DND-41 (cell line): ENCODE measurements around the gene RAP1B.
A peak's percentile ranks its signal among the peaks of the same experiment; 100 is the strongest.
"Not testable (repeated sequence)": the region's sequence is repeated elsewhere in the genome, so short reads cannot be mapped to it uniquely, and the experiment has no call there.

Experiments used
- ATAC-seq: fragments of 200-7000 bp; cut with Tn5 transposase; 3 replicates; pipeline ENCODE4 v1.9.1; 2021; ENCODE audit warnings: low read depth; ENCODE audit not compliant: insufficient read depth
- DNase-seq: peaks from one replicate; pipeline ENCODE4 v3.0.0-alpha.2; 2020
- H2AFZ ChIP-seq: 2 replicates; pipeline ENCODE4 v1.6.0; 2012; ENCODE audit warnings: low read depth, low read length
- H3K27ac ChIP-seq: 2 replicates; pipeline ENCODE4 v1.5.1; 2012; ENCODE audit warnings: low read length, inconsistent platforms
- H3K27me3 ChIP-seq: fragments of 200-600 bp; sonication (generic); 2 replicates; pipeline ENCODE4 v1.6.0; 2012; ENCODE audit warnings: low read length, mild to moderate bottlenecking, inconsistent platforms; ENCODE audit not compliant: insufficient read depth, poor library complexity
- H3K36me3 ChIP-seq: 2 replicates; pipeline ENCODE4 v1.5.1; 2012; ENCODE audit warnings: low read length, inconsistent platforms; ENCODE audit not compliant: insufficient read depth
- H3K4me1 ChIP-seq: 2 replicates; pipeline ENCODE4 v1.5.1; 2012; ENCODE audit warnings: mild to moderate bottlenecking, low read length; ENCODE audit not compliant: insufficient read depth
- H3K4me2 ChIP-seq: 2 replicates; pipeline ENCODE4 v1.6.0; 2012; ENCODE audit warnings: mild to moderate bottlenecking, moderate library complexity, low read length, inconsistent platforms; ENCODE audit not compliant: insufficient read depth
- H3K4me3 ChIP-seq, 2 experiments: fragments of 200-600 bp in 1 of 2; shearing (Covaris generic) in 1 of 2; 2 replicates each; pipeline ENCODE4 v1.5.1; 2012 to 2016; ENCODE audit warnings: inconsistent platforms in 2 of 2, low read length in 2 of 2, mild to moderate bottlenecking in 2 of 2, low read depth in 1 of 2, moderate library complexity in 1 of 2
- H3K79me2 ChIP-seq: 2 replicates; pipeline ENCODE4 v1.6.0; 2012; ENCODE audit warnings: low read length, inconsistent platforms; ENCODE audit not compliant: insufficient read depth
- H3K9ac ChIP-seq: 2 replicates; pipeline ENCODE4 v1.6.0; 2012; ENCODE audit warnings: low read depth, mild to moderate bottlenecking, inconsistent platforms, low read length, moderate library complexity
- H3K9me3 ChIP-seq: 2 replicates; pipeline ENCODE4 v1.5.1; 2012; ENCODE audit warnings: low read length, moderate library complexity, mild to moderate bottlenecking, inconsistent platforms; ENCODE audit not compliant: insufficient read depth, severe bottlenecking
- H4K20me1 ChIP-seq: 2 replicates; pipeline ENCODE4 v1.6.0; 2012; ENCODE audit warnings: low read length; ENCODE audit not compliant: insufficient read depth
- CTCF ChIP-seq: IDR thresholded peaks from 2 replicates; pipeline ENCODE4 v1.5.1; 2012; ENCODE audit warnings: borderline replicate concordance, low read length, moderate library complexity, mild to moderate bottlenecking; ENCODE audit not compliant: poor library complexity, severe bottlenecking; ENCODE audit errors: extremely low read depth
- EZH2 ChIP-seq: IDR thresholded peaks from 3 replicates; pipeline ENCODE4 v1.6.1; 2012; ENCODE audit warnings: borderline replicate concordance, low read depth, mild to moderate bottlenecking, moderate library complexity, low read length, inconsistent platforms; ENCODE audit not compliant: severe bottlenecking

Gene RAP1B

GRCh38 chr12:68675101-68675842 is 64.6 kb downstream of the RAP1B start:
- H3K79me2 ChIP-seq, result no peaks in the 10 kb centered on the region
- peak; percentile 86 for ATAC-seq
- peaks cover 23% of the 10 kb centered on the region for H3K4me1 ChIP-seq
- no peak for TF ChIP-seq EZH2
- no peak for TF ChIP-seq CTCF
- H3K4me2 ChIP-seq, result no peak overlapping the region
- no peaks in the 10 kb centered on the region for H4K20me1 ChIP-seq
- peak; percentile 65 for DNase-seq
- no peaks in the 10 kb centered on the region for H3K27me3 ChIP-seq
- H2AFZ ChIP-seq, result no peak overlapping the region
- no peak overlapping the region for H3K27ac ChIP-seq
- no peak overlapping the region for H3K9ac ChIP-seq
- no peaks in the 10 kb centered on the region for H3K36me3 ChIP-seq
- H3K4me3 ChIP-seq, result no peak overlapping the region
- H3K9me3 ChIP-seq, result no peaks in the 10 kb centered on the region

GRCh38 chr12:68676854-68677253 is 66.2 kb downstream of the RAP1B start:
- peaks cover 23% of the 10 kb centered on the region for H3K4me1 ChIP-seq
- H3K9ac ChIP-seq, ATAC-seq, H3K79me2 ChIP-seq, H3K4me2 ChIP-seq, DNase-seq, H3K36me3 ChIP-seq, H3K27ac ChIP-seq, H2AFZ ChIP-seq, H3K4me3 ChIP-seq, H3K27me3 ChIP-seq, H3K9me3 ChIP-seq, H4K20me1 ChIP-seq: not testable (repeated sequence)

GRCh38 chr12:68686262-68686594 is 75.5 kb downstream of the RAP1B start:
- H3K27me3 ChIP-seq, result no peaks in the 10 kb centered on the region
- DNase-seq, result no peak
- peak overlapping the region; percentile 95 for H3K4me2 ChIP-seq
- no peaks in the 10 kb centered on the region; the same call in 1 of the 2 replicates for H4K20me1 ChIP-seq
- H3K27ac ChIP-seq, result peak overlapping the region; percentile 55
- TF ChIP-seq CTCF, result no peak
- TF ChIP-seq EZH2, result no peak
- peaks cover 50% of the 10 kb centered on the region for H3K79me2 ChIP-seq
- H3K4me1 ChIP-seq, result peaks cover 28% of the 10 kb centered on the region
- H3K9me3 ChIP-seq, result no peaks in the 10 kb centered on the region
- H2AFZ ChIP-seq, result peak overlapping the region; percentile 71
- H3K36me3 ChIP-seq, result peaks cover 20% of the 10 kb centered on the region
- H3K9ac ChIP-seq, result peak overlapping the region; percentile 64
- ATAC-seq, result 0 out of 3 replicates have a peak, but pooled peaks have one; percentile 3
- peak overlapping the region; percentile 57 to 73; a peak in 3 of 4 replicates for H3K4me3 ChIP-seq

- no peaks in the 10 kb centered on the region for H3K9me3 ChIP-seq
- H4K20me1 ChIP-seq, result no peaks in the 10 kb centered on the region; the same call in 1 of the 2 replicates
- H3K9ac ChIP-seq, result peak within 1 kb of the TSS; percentile 64
- H3K27ac ChIP-seq, result peak within 1 kb of the TSS; percentile 80
- peak within 1 kb of the TSS; percentile 95 for H3K4me2 ChIP-seq
- H3K4me1 ChIP-seq, result peaks cover 28% of the 10 kb centered on the region
- peaks cover 26% of the 10 kb centered on the region for H3K36me3 ChIP-seq
- H3K79me2 ChIP-seq, result peaks cover 50% of the 10 kb centered on the region
- DNase-seq, result peak; percentile 96
- H3K27me3 ChIP-seq, result no peaks in the 10 kb centered on the region
- H2AFZ ChIP-seq, result peak within 1 kb of the TSS; percentile 85
- H3K4me3 ChIP-seq, result peak within 1 kb of the TSS; percentile 57 to 73
- peak; percentile 94 for ATAC-seq
- TF ChIP-seq EZH2 (no peak), CTCF (no peak)
These were observed 76.2 kb downstream of the RAP1B start, which contains the start of gene NUP107 for GRCh38 chr12:68686595-68687521. Gene NUP107 (plus strand): TSS chr12:68686978. CDS start chr12:68687066, 88 bp downstream.
